Gastrocnemius medialis (tissue), 4 donors: ENCODE results near the gene TBC1D13. TPM values are rescaled to one million over a fixed set of nuclear protein-coding genes. Genes with fewer than 3 reads are reported as not detected.
A peak's percentile ranks its signal among the peaks of the same experiment; 100 is the strongest.

Experiments
- ATAC-seq, 2 donors: fragments of 150-250 bp; one replicate each; pipeline ENCODE4 v1.9.1; 2016
- DNase-seq, 2 donors: peaks; one replicate each; pipeline ENCODE4 v3.0.0-alpha.2; 2019
- H3K27ac ChIP-seq, 4 donors: fragments of 200-600 bp; sonication (generic); 1 replicate in 1 of 4; 2 replicates in 3 of 4; pipeline ENCODE4 v1.5.1; 2016 to 2018; ENCODE audit warnings: mild to moderate bottlenecking in 2 of 4, moderate library complexity in 1 of 4
- H3K27me3 ChIP-seq, 3 donors: fragments of 200-600 bp; sonication (generic) in 2 of 3; 1 replicate in 1 of 3; 2 replicates in 2 of 3; pipeline versions ENCODE4 v1.5.1 to v1.6.0; 2016 to 2019; ENCODE audit warnings: mild to moderate bottlenecking in 1 of 3, moderate library complexity in 1 of 3
- H3K36me3 ChIP-seq, 2 donors: fragments of 200-600 bp; sonication (generic) in 1 of 2; one replicate each; pipeline ENCODE4 v1.5.1; 2017 to 2018
- H3K4me1 ChIP-seq, 2 donors: fragments of 200-600 bp; sonication (generic) in 1 of 2; one replicate each; pipeline ENCODE4 v1.5.1; 2016 to 2017; ENCODE audit warnings: mild to moderate bottlenecking in 2 of 2
- H3K4me3 ChIP-seq, 4 donors: fragments of 200-600 bp; sonication (generic) in 3 of 4; 1 replicate in 1 of 4; 2 replicates in 3 of 4; pipeline ENCODE4 v1.5.1; 2016 to 2019; ENCODE audit warnings: mild to moderate bottlenecking in 2 of 4
- H3K9me3 ChIP-seq, 3 donors: fragments of 200-600 bp; sonication (generic) in 2 of 3; 1 replicate in 1 of 3; 2 replicates in 2 of 3; pipeline ENCODE4 v1.5.1; 2016 to 2019
- CTCF ChIP-seq, 5 experiments: fragments of 450-650 bp in 3 of 5; fragments of 200-600 bp in 2 of 5; sonication (generic) in 2 of 5; IDR thresholded peaks in 4 of 5; conservative IDR thresholded peaks in 1 of 5; 1 replicate in 4 of 5; 2 replicates in 1 of 5; pipeline ENCODE4 v1.5.1; 2016 to 2019; ENCODE audit warnings: antibody characterized with exemption in 5 of 5, mild to moderate bottlenecking in 3 of 5, moderate library complexity in 3 of 5
- POLR2A ChIP-seq, 2 donors: fragments of 450-650 bp; IDR thresholded peaks; one replicate each; pipeline ENCODE4 v1.6.1; 2017; ENCODE audit warnings: antibody characterized with exemption in 2 of 2, mild to moderate bottlenecking in 2 of 2, moderate library complexity in 2 of 2
- in situ Hi-C, 4 donors: fragments of 200-750 bp; cut with MboI; loops; one replicate each; pipeline versions ENCODE4 v1.15.0 to v1.8.0; 2017; ENCODE audit warnings: low sequenced_read_pairs in 4 of 4
- intact Hi-C: fragments of 100-400 bp; cut with DNase I; formaldehyde crosslinking; loops from one replicate; pipeline ENCODE4 v1.15.1; 2023; ENCODE audit warnings: low total_unique reads
- total RNA-seq, 4 donors: library from RNA; depleted of rRNA; stranded (reverse); fragments of >200 nt; gene quantifications; one replicate each; pipeline versions ENCODE4 v1.1.0 to v1.2.3, GENCODE V29; 2016

TBC1D13 gene
- total RNA-seq, 4 donors from 2014 or later, result 7.8 to 14.3 (median 11.3) TPM

- peak overlapping the region; percentile 73 to 97 (median 85) for H3K4me3 ChIP-seq
- TF ChIP-seq CTCF (IDR thresholded peaks at IDR 0.05 in 4 of 5, conservative IDR thresholded peaks at IDR 0.05 in 1 of 5) (no peak), POLR2A (IDR thresholded peaks at IDR 0.05) (no peak)
- H3K9me3 ChIP-seq, result no peaks in the 10 kb centered on the region
- peak overlapping the region; percentile 80 to 89 (median 82) for H3K27ac ChIP-seq
- H3K27me3 ChIP-seq, result no peaks in the 10 kb centered on the region
- H3K4me1 ChIP-seq, result peaks cover 12 to 13% of the 10 kb centered on the region in 2 donors
- ATAC-seq (peak in 1 of 2 donors; percentile 13), DNase-seq (no peak)
- H3K36me3 ChIP-seq, result peaks cover 0 to 37% of the 10 kb centered on the region in 2 donors
- in situ Hi-C loops, result no loop called here
- intact Hi-C loops, result loop anchor here (1.0 kb wide), 1 partner anchor 11 kb away; the partner anchor contains the start of gene ENDOG
Observed at GRCh38 chr9:128828719-128829452, 41.8 kb downstream of the TBC1D13 start.

DNA sequence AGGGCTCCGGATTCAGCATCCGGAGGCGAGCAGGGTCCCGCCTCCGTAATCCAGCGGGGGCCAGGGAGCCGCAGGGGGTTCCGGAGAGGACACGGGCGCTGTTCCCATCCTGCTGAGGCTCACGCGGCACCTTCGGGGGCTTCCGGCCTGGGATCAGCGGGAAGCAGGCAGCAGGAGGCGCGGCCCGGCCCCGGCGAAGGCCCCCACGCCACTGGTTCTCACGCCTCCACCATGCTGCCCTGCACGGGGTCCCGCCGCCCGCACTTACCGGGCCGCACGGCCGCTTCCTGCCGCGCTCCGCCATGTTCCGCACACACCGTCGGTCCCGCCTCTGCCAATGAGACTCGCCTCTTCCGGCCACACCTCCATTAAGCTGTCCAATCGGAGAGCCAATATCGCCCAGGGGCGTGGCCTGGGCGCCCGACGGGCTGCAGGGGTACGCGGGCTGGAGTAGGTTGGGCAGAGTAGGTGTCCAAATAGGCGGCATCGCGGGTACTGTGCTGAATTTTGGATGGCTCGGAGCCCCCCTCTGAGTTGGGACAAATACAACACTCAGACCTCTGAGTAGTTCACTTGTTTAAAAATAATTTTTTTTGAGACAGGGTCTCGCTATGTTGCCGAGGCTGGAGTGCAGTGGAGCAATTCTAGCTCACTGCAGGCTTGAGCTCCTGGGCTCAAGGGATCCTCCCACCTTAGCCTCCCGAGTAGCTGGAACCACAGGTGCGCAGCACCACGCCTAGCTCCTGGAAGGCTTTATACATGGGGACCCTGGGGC, 42.6 kb downstream of the TBC1D13 start, which contains the start of gene SPOUT1:
Gene SPOUT1 (minus strand): TSS at position 318 of the 775 bp plus-strand sequence. CDS start 14 bp downstream, at position 304.
- Histone ChIP-seq H3K4me1 (peaks cover 12 to 13% of the 10 kb centered on the region in 2 donors), H3K27ac (peak within 1 kb of the TSS; percentile 80 to 89 (median 82)), H3K27me3 (no peaks in the 10 kb centered on the region), H3K9me3 (no peaks in the 10 kb centered on the region), H3K36me3 (peaks cover 0 to 31% of the 10 kb centered on the region in 2 donors), H3K4me3 (peak within 1 kb of the TSS; percentile 73 to 97 (median 85))
- peak; percentile 99 for ATAC-seq
- intact Hi-C loops (loop anchor here (1.0 kb wide), 1 partner anchor 11 kb away; the partner anchor contains the start of gene ENDOG), in situ Hi-C loops (no loop called here)
- peak; percentile 87 to 91 for DNase-seq
- TF ChIP-seq POLR2A (IDR thresholded peaks at IDR 0.05) (peak; percentile 21 to 59), CTCF (IDR thresholded peaks at IDR 0.05 in 4 of 5, conservative IDR thresholded peaks at IDR 0.05 in 1 of 5) (no peak)

GRCh38 chr9:128833696-128834095, 46.6 kb downstream of the TBC1D13 start:
- H3K27ac ChIP-seq, result no peak overlapping the region
- intact Hi-C loops, result no loop called here
- H3K36me3 ChIP-seq, result peaks cover 0 to 11% of the 10 kb centered on the region in 2 donors
- ATAC-seq (no peak), DNase-seq (no peak)
- peaks cover 9 to 11% of the 10 kb centered on the region in 2 donors for H3K4me1 ChIP-seq
- TF ChIP-seq CTCF (IDR thresholded peaks at IDR 0.05 in 4 of 5, conservative IDR thresholded peaks at IDR 0.05 in 1 of 5), result no peak
- TF ChIP-seq POLR2A (IDR thresholded peaks at IDR 0.05), result no peak
- in situ Hi-C loops, result no loop called here
- no peaks in the 10 kb centered on the region for H3K9me3 ChIP-seq
- no peak overlapping the region for H3K4me3 ChIP-seq
- no peaks in the 10 kb centered on the region for H3K27me3 ChIP-seq

DNA sequence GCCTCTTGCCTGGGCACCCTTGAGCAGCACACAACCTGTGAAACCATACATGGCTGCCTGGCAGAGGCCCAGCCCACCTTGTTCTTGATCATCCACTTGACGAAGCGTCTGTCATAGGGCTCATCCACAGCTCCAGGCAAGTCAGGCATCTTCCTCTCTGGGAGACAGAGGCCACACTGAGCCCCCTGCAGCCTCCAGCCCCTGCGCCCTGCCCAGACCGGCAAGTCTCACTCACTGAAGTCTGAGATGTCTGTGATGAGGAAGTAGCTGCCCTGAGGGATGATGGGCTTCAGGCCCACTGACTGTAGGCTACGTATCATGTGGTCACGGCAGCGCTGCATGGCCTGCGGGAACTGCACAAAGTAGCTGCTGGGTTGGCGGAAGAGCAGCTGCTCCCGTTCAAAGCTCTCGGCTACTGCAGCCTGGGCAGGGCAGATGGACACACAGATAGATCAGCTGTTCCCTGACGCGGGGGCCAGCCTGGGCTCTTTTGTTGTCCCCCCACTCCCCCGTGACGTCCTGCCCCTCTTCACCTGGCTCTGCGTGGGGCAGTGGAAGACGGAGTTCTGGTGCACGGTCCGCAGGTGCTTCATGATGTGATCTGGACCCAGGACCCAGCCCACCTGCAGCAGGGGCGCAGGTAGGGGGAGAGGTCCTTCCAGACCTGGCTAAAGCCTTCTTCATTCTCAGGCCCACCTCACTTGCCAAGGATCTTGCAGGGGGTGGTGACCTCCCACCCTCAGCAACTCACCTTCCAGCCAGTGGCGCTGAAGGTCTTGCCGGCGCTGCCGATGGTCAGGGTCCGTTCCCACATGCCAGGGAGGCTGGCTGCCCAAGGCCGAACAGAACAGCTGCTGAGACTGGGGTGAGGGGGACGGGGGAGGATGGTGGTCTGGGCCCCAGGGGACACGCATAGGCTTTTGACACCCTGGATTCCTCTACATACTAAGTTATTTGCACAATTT, 48.5 kb downstream of the TBC1D13 start:
- ATAC-seq (no peak), DNase-seq (no peak)
- in situ Hi-C loops, result no loop called here
- Histone ChIP-seq H3K9me3 (no peaks in the 10 kb centered on the region), H3K27ac (no peak overlapping the region), H3K27me3 (no peaks in the 10 kb centered on the region), H3K4me1 (no peaks in the 10 kb centered on the region), H3K4me3 (no peak overlapping the region), H3K36me3 (peaks cover 0 to 11% of the 10 kb centered on the region in 2 donors)
- no peak for TF ChIP-seq CTCF (IDR thresholded peaks at IDR 0.05 in 4 of 5, conservative IDR thresholded peaks at IDR 0.05 in 1 of 5)
- TF ChIP-seq POLR2A (IDR thresholded peaks at IDR 0.05), result no peak
- intact Hi-C loops, result no loop called here
